Dermis microvascular lymphatic vessel endothelial cell (primary cell): ENCODE results near the gene COL24A1. TPM values are rescaled to one million over a fixed set of nuclear protein-coding genes. Genes with fewer than 3 reads are reported as not detected.
"Not testable (repeated sequence)": the region's sequence is repeated elsewhere in the genome, so short reads cannot be mapped to it uniquely, and the experiment has no call there.

Source experiments
- DNase-seq, 2 donors: peaks; one replicate each; pipeline versions ENCODE4 v3.0.0 to v3.0.0-alpha.2; 2010; ENCODE audit warnings: low read depth in 2 of 2
- total RNA-seq: library from RNA; depleted of rRNA; stranded (reverse); fragments of >200 nt; gene quantifications from 2 replicates; pipeline ENCODE4 v1.2.1, GENCODE V29; 2014

The COL24A1 gene
- total RNA-seq, 1 donor from 2014 or later: under 0.01 TPM

DNA sequence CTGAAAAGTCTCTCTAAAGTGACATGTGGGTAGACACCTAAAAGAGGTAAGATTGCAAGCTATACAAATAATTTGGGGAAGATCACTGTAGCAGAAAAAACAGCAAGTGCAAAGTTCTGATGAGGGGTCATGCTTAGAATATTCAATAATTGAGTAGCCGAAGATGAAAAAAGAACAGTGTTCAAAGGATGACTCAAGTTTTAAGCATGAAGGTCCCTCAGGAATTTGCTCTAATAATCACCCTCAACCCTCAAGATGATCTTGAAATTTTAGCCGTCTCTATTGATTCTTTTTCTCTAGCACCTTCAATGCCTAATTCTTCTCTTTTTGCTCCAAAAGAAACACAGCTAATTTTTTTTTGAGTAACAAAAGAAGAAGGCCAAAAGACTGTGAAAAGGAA lies 257.7 kb downstream of the COL24A1 start:
- no peak for DNase-seq

GRCh38 chr1:85894651-85895050 lies 261.9 kb downstream of the COL24A1 start:
- peak; percentile 9 to 35 for DNase-seq

DNA sequence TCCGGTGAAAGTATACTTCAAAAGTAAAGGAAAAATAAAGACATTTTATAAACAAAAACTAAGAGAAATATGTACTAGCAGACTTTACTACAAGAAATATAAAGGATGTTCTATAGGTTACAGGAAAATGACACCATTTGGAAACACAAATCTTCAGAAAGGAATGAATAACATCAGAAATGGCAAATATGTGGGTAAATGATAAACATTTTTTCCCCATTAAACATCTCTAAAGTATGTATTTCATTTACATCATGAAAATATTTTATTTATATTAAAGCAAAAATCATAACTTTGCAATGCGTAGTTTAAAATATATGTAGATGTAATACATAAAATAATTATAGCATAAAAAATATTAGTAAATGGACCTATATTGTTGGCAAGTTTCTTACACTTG lies 264.2 kb downstream of the COL24A1 start:
- no peak for DNase-seq

DNA sequence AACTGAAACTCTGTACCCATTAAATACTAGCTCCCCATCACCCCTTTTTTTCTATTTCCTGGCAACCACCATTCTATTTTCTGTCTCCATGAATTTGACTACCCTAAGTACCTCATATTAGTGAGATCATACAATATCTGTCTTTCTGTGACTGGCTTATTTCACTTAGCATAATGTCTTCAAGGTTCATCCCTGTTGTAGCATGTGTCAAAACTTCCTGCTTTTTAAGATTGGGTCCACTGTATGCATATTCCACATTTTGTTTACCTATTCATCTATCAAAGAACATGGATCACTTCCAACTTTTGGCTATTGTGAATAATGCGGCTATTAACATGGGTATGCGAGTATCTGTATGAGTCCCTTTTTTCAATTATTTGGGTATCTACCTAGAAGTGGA lies 266.7 kb downstream of the COL24A1 start:
- DNase-seq: no peak

DNA sequence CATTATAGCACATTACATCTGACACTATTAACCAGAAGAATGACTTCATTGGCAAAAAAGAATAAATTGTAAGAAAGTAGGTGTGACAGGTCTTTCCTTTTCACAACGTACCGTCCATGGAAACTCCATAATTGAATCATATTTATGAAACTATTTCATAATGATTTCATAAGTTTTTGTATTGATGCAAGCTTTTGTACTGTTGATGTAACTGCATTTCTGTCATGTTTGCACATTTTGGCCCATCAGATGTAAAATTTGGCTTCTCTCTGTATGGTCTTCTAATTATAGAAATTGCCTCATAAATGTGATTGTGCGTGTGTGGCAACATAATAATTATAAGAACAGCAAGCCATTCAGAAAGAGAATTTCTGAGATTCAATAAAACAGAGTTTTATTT lies 267.7 kb downstream of the COL24A1 start:
- DNase-seq: no peak

GRCh38 chr1:85884372-85885035 lies 272.1 kb downstream of the COL24A1 start:
- peak in 1 of 2 donors; percentile 3 for DNase-seq

DNA sequence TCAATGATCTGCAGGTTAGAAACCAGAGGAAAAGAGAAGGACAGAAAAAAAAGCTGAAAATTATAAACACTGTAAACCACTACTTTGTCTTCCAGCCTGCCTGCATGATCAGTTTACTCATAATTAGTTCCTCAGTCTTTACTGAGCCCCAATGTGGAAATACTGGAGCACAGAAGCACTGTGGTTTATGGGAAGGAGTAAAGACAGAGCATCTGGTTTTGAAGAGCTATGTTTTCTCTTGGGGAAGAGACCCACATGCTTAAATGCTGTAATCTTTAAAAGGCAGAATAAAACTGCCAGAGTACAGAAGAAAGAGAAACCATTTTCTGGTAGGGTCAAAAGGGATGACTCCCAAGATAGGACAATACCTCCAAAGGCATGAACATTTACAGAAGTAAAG lies 289.4 kb downstream of the COL24A1 start:
- no peak for DNase-seq

DNA sequence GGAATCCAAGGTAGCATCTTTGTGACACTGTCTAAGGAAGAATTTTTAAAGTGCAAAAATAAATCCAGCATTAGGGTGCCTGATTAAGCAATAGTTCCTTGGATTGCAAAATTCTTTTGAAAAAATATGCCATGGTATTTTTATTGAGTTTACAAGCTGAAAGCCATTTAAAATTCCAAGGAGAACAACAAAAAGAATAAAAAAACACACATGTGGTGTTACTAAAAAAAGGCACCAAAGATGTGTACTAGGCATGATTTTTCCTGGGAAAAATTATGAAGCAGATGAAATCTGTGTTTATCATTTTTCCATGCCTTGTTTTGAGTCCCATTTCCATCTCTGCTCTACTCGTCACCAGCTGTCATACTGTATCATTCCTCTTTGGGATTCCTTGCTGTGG lies 291.4 kb downstream of the COL24A1 start:
- DNase-seq: no peak

DNA sequence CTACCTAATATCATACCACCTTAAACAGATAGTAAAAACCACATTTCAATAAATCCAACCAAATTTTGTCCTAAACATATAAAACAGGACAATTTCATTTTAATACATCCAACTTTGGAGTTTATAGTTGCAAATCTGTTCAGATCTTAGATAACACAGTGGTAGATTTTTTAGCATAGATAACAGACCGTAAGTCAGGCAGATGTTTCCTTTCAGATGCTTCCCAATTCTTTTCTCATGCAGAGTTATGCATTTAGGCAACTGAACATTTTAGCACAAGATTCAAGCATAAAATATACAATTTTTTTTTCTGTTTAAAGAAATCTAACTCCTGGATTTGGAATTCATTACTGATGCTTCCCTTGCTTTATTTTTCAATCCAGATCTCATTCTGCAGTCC lies 291.8 kb downstream of the COL24A1 start:
- DNase-seq: no peak

- DNase-seq: not testable (repeated sequence)
Measured at GRCh38 chr1:85863639-85864038, 292.9 kb downstream of the COL24A1 start.

DNA sequence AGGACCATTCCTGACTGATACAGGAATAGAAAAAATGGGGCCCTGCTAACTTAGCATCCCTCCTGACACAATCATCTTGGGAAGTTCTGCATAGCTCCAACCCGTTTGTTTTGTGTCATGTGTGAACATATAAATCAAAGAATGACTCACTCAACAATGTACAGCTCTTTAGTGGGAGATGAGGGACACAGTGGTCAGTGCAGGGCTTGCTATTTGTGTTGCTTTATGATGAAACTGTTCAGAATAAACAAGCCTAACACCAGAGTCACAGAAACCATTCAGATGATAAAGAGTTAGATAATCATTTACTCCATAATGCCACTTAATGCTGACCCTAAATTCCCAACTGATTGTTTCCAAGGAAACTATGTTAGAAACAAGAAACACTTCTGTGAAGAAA lies 294.1 kb downstream of the COL24A1 start:
- no peak for DNase-seq

DNA sequence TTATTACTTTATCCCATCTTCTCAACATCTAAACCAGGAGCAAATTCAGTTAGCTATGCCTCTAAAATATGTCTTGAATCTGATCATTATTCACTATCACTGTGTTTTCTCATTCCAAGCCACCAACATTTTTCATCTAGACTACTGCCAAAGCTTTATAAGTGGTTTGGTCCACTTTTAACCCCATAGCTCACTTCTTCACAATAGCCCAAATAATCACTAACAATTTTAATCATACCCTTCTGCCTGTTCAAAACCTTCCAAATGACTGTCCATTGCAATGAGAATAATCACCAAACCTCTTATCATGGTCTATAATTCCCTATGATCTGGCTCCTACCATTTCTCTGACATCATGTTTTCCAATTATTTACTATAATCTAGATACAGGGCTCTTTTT lies 298.6 kb downstream of the COL24A1 start:
- DNase-seq: no peak

DNA sequence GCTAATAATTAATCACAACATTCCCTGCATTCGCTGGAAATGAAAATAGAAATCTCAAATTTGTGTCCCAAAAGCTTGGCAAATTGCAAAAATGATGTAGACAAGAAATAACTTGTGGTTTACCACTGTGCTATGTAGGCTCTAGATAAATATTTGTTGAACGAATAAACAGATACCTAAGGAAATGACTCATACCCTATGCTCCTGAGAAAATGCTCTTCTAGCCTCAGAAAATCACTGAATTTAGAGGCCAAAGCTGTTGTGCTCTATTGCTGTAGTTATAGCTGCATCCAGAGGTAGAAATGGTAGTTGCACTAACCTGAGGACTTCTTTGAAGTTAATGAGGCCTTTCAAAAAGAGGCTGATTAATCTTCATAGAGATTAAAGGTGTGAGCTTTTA lies 306.3 kb downstream of the COL24A1 start:
- peak in 1 of 2 donors; percentile 33 for DNase-seq

GRCh38 chr1:85849660-85850059 lies 306.9 kb downstream of the COL24A1 start:
- DNase-seq: no peak

- no peak for DNase-seq
Measured at GRCh38 chr1:85847356-85847755, 309.2 kb downstream of the COL24A1 start.

DNA sequence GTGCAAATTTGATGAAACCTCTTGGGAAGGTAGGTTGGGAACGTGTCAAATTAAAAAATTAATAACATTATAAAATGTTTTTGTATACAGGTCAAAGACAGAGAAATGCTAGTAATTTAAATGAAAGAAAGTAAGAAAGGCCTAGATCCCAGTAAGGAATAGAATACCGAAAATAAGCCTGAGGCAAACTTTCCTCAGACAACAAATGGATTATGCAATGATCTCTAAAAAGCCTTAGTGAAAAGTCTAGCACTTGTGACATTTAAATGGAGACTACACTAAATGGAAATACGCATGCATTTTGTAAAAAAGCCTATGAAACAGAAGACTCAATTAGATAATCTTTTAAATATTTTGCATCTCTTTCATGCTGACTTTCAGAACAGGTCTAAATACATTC lies 309.9 kb downstream of the COL24A1 start:
- DNase-seq: no peak

- no peak for DNase-seq
Measured at GRCh38 chr1:85839459-85839858, 317.1 kb downstream of the COL24A1 start.

- no peak for DNase-seq
Measured at GRCh38 chr1:85838238-85838637, 318.3 kb downstream of the COL24A1 start.

DNA sequence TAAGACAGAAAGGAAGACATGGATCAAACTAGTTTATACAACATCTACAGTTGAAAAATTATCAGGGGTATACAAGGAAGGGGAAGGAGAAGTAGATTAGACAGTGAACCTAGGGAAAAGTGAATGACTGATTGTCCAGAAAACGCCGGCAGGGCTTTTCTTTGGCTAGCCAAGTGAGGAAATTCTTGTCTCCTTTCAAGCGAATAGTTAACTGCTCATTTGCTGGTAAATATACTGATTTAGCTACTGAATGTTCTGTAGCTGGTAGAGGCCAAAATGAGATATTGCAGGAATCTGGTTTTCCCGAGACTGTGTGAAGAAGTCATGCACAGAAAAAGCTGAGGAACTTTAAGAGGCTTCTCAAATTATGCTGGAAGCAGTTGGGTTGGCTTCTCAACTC lies 319.8 kb downstream of the COL24A1 start:
- DNase-seq: no peak

DNA sequence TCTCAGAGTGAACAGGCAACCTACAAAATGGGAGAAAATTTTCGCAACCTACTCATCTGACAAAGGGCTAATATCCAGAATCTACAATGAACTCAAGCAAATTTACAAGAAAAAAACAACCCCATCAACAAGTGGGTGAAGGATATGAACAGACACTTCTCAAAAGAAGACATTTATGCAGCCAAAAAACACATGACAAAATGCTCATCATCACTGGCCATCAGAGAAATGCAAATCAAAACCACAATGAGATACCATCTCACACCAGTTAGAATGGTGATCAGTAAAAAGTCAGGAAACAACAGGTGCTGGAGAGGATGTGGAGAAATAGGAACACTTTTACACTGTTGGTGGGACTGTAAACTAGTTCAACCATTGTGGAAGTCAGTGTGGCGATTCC lies 323.4 kb downstream of the COL24A1 start:
- DNase-seq: not testable (repeated sequence)

- DNase-seq: no peak
Measured at GRCh38 chr1:85830837-85831236, 325.7 kb downstream of the COL24A1 start.

GRCh38 chr1:85824066-85824840 lies 332.3 kb downstream of the COL24A1 start:
- no peak for DNase-seq

DNA sequence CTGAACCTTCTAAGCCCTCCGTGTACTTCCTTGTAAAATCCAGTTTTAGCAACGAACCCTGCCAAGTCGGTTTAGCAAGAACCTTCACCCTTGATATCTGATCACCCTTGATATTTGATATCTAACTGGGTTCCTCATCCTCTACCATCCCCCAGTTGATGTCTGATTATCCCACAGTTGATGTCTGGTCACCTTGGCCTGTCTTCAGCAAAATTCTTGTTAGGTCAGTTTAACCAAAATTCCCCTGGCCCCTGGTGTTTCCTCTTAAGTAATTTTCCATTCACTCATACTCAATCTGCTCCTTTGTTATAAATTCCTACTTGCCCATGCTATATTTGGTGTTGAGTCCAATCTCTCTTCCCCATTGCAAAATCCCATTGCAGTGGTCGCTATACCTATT lies 333.9 kb downstream of the COL24A1 start:
- DNase-seq: no peak
